Measurements from ENCODE around the gene MTFR1L.
A peak's percentile ranks its signal among the peaks of the same experiment; 100 is the strongest.

MTFR1L gene

GRCh38 chr1:25819491-25820246, at the start of gene MTFR1L:
MTFR1L (plus strand) TSS chr1:25819954; CDS start chr1:25823105, 3,151 bp downstream.
- DNase-seq, result peak; percentile 90

GRCh38 chr1:25770541-25771220, 49.1 kb upstream of the MTFR1L start:
- DNase-seq, result no peak

- DNase-seq, result no peak
These were observed 48.3 kb upstream of the MTFR1L start for GRCh38 chr1:25771221-25772114.

- DNase-seq, result no peak
These were observed 47.6 kb upstream of the MTFR1L start for GRCh38 chr1:25772164-25772563.

- no peak for DNase-seq
These were observed 47.0 kb upstream of the MTFR1L start for GRCh38 chr1:25772692-25773245.

GRCh38 chr1:25773441-25774125, 46.2 kb upstream of the MTFR1L start:
- no peak for DNase-seq

- no peak for DNase-seq
These were observed 45.4 kb upstream of the MTFR1L start for GRCh38 chr1:25774206-25774803.

GRCh38 chr1:25774921-25775771, 44.6 kb upstream of the MTFR1L start:
- peak; percentile 63 to 64 for DNase-seq

GRCh38 chr1:25779388-25779787, 40.4 kb upstream of the MTFR1L start:
- no peak for DNase-seq

GRCh38 chr1:25779894-25780293, 39.9 kb upstream of the MTFR1L start:
- DNase-seq, result no peak

- no peak for DNase-seq
These were observed 39.2 kb upstream of the MTFR1L start for GRCh38 chr1:25780318-25781129.

- DNase-seq, result no peak
These were observed 38.7 kb upstream of the MTFR1L start for GRCh38 chr1:25781130-25781433.

GRCh38 chr1:25782608-25783201, 37.0 kb upstream of the MTFR1L start:
- no peak for DNase-seq

GRCh38 chr1:25784575-25785051, 35.1 kb upstream of the MTFR1L start:
- no peak for DNase-seq

- no peak for DNase-seq
These were observed 34.3 kb upstream of the MTFR1L start for GRCh38 chr1:25785333-25786067.

- DNase-seq, result no peak
These were observed 32.6 kb upstream of the MTFR1L start for GRCh38 chr1:25786887-25787759.

GRCh38 chr1:25787760-25788166, 32.0 kb upstream of the MTFR1L start:
- DNase-seq, result no peak

GRCh38 chr1:25790472-25790871, 29.3 kb upstream of the MTFR1L start:
- no peak for DNase-seq
